Measurements from ENCODE around the gene USHBP1.

DNA sequence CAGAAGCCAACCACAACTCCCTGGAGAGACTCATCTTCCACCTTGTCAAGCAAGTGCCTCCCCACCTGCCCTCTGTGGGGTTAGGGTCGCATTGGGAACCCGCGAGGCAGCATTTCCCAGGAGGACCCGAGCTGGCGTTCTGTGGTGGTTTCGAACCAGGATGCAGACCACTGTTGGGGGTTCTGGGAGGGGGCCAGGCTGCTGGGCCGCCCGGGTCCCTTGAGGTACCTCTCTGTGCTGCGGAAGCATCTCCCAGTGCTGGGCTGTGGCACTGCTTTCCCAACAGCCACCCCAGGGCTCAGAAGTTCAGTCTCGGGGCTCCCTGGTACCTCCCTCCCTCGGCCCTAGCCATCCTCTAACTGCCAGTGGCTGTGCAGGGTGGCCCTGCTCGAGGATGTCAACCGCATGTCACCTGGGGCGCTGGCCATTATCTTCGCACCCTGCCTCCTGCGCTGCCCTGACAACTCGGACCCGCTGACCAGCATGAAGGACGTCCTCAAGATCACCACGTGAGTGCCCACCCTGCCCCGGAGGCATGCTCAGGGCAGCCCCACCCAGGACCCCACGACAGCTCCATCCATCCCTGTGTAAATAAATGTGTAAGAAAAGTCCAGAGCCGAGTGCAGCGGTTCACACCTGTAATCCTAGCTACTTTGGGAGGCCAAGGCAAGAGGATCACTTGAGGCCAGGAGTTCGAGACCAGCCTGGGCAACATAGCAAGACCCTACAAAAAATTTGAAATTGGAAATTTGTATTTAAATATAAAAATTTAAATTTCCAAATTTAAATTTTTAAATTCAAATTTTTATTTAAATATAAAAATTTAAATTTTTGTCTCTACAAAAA, 57.6 kb downstream of the USHBP1 start:
- no peak for TF ChIP-seq EZH2 (IDR thresholded peaks at IDR 0.05; ENCODE audit: low read depth, unreplicated experiment)
- no peak for TF ChIP-seq POLR2AphosphoS5 (IDR thresholded peaks at IDR 0.05; ENCODE audit: low read depth)
- TF ChIP-seq CTCF (conservative IDR thresholded peaks at IDR 0.05; ENCODE audit: low read depth in 2 of 2): no peak
- no peak for TF ChIP-seq CREB1 (CRISPR knock-in tag; IDR thresholded peaks at IDR 0.05; ENCODE audit: low read depth)
- no peak for TF ChIP-seq ZNF114 (CRISPR knock-in tag; IDR thresholded peaks at IDR 0.05)
- TF ChIP-seq REST (IDR thresholded peaks at IDR 0.05; ENCODE audit: unreplicated experiment): no peak

All from GM23338 (cell line).